ENCODE results near the gene ZSCAN31.

DNA sequence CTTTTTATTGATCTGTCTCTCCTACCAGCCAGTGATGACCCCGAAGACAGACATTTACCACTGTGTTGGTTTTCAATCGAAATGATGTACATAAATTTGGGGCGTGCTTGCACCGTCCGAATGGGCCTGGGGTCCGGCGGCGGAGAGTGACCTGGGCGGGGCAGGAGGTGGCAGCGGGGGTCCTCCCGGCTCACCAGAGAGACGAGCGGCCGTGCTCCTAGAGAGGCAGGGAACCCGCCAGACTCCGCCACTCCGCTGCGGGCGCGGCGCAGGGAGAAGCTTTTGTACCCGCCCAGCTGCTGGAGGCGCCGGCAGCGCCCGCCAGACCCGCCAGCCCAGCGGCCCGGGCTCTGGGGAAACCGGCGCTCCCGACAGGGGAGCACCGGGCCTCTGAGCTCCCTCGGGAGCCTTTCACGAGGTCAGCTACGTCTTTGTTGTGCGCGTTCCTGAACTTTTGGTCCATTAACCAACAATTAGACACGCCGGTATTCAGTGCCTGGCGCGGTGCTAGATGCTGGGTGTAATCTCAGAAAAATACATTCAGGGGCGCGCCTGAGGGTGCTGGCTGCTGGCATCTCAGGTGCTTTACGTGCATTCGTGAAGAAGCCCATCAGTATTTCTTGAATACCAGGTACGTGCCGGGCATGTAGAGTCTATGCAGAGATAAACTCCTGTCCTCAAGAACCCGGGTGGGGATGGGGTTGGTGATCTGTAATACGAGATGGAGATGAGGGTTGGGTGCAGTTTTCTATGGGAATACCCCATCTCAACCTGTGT, 54.5 kb downstream of the ZSCAN31 start, which contains the start of gene PGBD1:
- TF ChIP-seq, protein P1, sequence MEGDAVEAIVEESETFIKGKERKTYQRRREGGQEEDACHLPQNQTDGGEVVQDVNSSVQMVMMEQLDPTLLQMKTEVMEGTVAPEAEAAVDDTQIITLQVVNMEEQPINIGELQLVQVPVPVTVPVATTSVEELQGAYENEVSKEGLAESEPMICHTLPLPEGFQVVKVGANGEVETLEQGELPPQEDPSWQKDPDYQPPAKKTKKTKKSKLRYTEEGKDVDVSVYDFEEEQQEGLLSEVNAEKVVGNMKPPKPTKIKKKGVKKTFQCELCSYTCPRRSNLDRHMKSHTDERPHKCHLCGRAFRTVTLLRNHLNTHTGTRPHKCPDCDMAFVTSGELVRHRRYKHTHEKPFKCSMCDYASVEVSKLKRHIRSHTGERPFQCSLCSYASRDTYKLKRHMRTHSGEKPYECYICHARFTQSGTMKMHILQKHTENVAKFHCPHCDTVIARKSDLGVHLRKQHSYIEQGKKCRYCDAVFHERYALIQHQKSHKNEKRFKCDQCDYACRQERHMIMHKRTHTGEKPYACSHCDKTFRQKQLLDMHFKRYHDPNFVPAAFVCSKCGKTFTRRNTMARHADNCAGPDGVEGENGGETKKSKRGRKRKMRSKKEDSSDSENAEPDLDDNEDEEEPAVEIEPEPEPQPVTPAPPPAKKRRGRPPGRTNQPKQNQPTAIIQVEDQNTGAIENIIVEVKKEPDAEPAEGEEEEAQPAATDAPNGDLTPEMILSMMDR (IDR thresholded peaks at IDR 0.05; ENCODE audit: insufficient read depth, low read depth, low read length): no peak
- no peak for TF ChIP-seq EZH2 (IDR thresholded peaks at IDR 0.05; ENCODE audit: insufficient read depth, low read length)

Data from astrocyte (in vitro differentiated cells and primary cell).